OCI-LY3 (cell line): ENCODE measurements around the gene SH3YL1.

ENCODE experiments used
- H2AFZ ChIP-seq: fragments of 200-600, 300-600 bp; shearing (Covaris generic); 2 replicates; pipeline ENCODE4 v1.6.0; 2014; ENCODE audit warnings: antibody characterized with exemption, low read depth, low read length
- H3K27ac ChIP-seq: fragments of 200-600, 300-600 bp; sonication (generic); 2 replicates; pipeline ENCODE4 v1.5.1; 2014; ENCODE audit warnings: mild to moderate bottlenecking, low read length, moderate library complexity, mixed read lengths
- H3K27me3 ChIP-seq: fragments of 200-600, 300-600 bp; sonication (generic); 2 replicates; pipeline ENCODE4 v1.6.1; 2014; ENCODE audit warnings: low read depth, low read length, mixed read lengths
- H3K36me3 ChIP-seq: fragments of 200-600, 300-600 bp; sonication (generic); replicated peaks from 2 replicates; pipeline ENCODE3; 2014; ENCODE audit warnings: low read depth, low read length, mixed read lengths
- H3K4me1 ChIP-seq: fragments of 300-600, 200-600 bp; sonication (generic); 2 replicates; pipeline ENCODE4 v1.6.1; 2014; ENCODE audit warnings: low read length, mixed read lengths
- H3K4me2 ChIP-seq: fragments of 200-600, 300-600 bp; sonication (generic); 2 replicates; pipeline ENCODE4 v1.6.1; 2014; ENCODE audit warnings: low read length, mixed read lengths
- H3K4me3 ChIP-seq: fragments of 300-600, 200-600 bp; sonication (generic); 2 replicates; pipeline ENCODE4 v1.5.1; 2014; ENCODE audit warnings: antibody characterized with exemption, mild to moderate bottlenecking, low read length, moderate library complexity
- H3K79me2 ChIP-seq: fragments of 300-600, 200-600 bp; shearing (Covaris generic); 2 replicates; pipeline ENCODE4 v1.6.1; 2014; ENCODE audit warnings: mild to moderate bottlenecking, low read length, mixed read lengths
- H3K9ac ChIP-seq: fragments of 300-600, 200-600 bp; shearing (Covaris generic); 2 replicates; pipeline ENCODE4 v1.6.0; 2014; ENCODE audit warnings: mild to moderate bottlenecking, low read length, moderate library complexity
- H3K9me3 ChIP-seq: fragments of 200-600, 300-600 bp; shearing (Covaris generic); 2 replicates; pipeline ENCODE4 v1.6.1; 2014; ENCODE audit warnings: low read length, mixed read lengths; ENCODE audit not compliant: insufficient read depth
- H4K20me1 ChIP-seq: fragments of 200-600, 300-600 bp; sonication (generic); 2 replicates; pipeline ENCODE4 v1.6.1; 2016; ENCODE audit warnings: low read length, mixed read lengths; ENCODE audit not compliant: insufficient read depth
- CTCF ChIP-seq: fragments of 200-600, 300-600 bp; sonication (generic); IDR thresholded peaks from 2 replicates; pipeline ENCODE4 v1.5.1; 2014; ENCODE audit warnings: antibody characterized with exemption, low read length, low read depth
- EZH2phosphoT487 ChIP-seq: fragments of 200-600 bp; shearing (Covaris generic); IDR thresholded peaks from 2 replicates; pipeline ENCODE4 v1.6.1; 2018; ENCODE audit warnings: antibody characterized with exemption, mixed run types, low read depth

Gene SH3YL1

GRCh38 chr2:305366-305765 is 41.5 kb upstream of the SH3YL1 start:
- Histone ChIP-seq H3K27ac (no peak overlapping the region), H2AFZ (no peak overlapping the region), H3K36me3 (no peaks in the 10 kb centered on the region), H3K27me3 (no peaks in the 10 kb centered on the region), H3K4me3 (no peak overlapping the region), H3K4me2 (no peak overlapping the region), H3K4me1 (no peaks in the 10 kb centered on the region), H3K79me2 (no peaks in the 10 kb centered on the region), H3K9ac (no peak overlapping the region), H4K20me1 (no peaks in the 10 kb centered on the region), H3K9me3 (no peaks in the 10 kb centered on the region)
- no peak for TF ChIP-seq EZH2phosphoT487
- TF ChIP-seq CTCF = no peak

GRCh38 chr2:296354-296753 is 32.5 kb upstream of the SH3YL1 start:
- Histone ChIP-seq H3K4me2 (no peak overlapping the region), H3K27me3 (no peaks in the 10 kb centered on the region), H3K36me3 (peaks cover 4% of the 10 kb centered on the region), H4K20me1 (no peaks in the 10 kb centered on the region), H3K9ac (no peak overlapping the region), H2AFZ (no peak overlapping the region), H3K4me1 (no peaks in the 10 kb centered on the region), H3K9me3 (no peaks in the 10 kb centered on the region), H3K27ac (no peak overlapping the region), H3K4me3 (no peak overlapping the region), H3K79me2 (no peaks in the 10 kb centered on the region)
- no peak for TF ChIP-seq EZH2phosphoT487
- no peak for TF ChIP-seq CTCF

- no peaks in the 10 kb centered on the region for H3K27me3 ChIP-seq
These were observed 31.3 kb upstream of the SH3YL1 start for GRCh38 chr2:295090-295489.

GRCh38 chr2:290090-290722 is 26.4 kb upstream of the SH3YL1 start:
- no peak overlapping the region for H3K4me2 ChIP-seq
- no peaks in the 10 kb centered on the region for H4K20me1 ChIP-seq
- TF ChIP-seq CTCF = no peak
- no peak for TF ChIP-seq EZH2phosphoT487
- no peak overlapping the region for H2AFZ ChIP-seq
- H3K27ac ChIP-seq = no peak overlapping the region
- no peaks in the 10 kb centered on the region for H3K27me3 ChIP-seq
- peaks cover 4% of the 10 kb centered on the region for H3K36me3 ChIP-seq
- H3K9me3 ChIP-seq = no peaks in the 10 kb centered on the region
- H3K4me3 ChIP-seq = no peak overlapping the region
- H3K9ac ChIP-seq = no peak overlapping the region
- H3K4me1 ChIP-seq = no peaks in the 10 kb centered on the region
- H3K79me2 ChIP-seq = no peaks in the 10 kb centered on the region

More at GRCh38 chr2:295090-295489, 31.3 kb upstream of the SH3YL1 start:
- Histone ChIP-seq H3K4me3 (no peak overlapping the region), H3K79me2 (no peaks in the 10 kb centered on the region), H3K4me1 (no peaks in the 10 kb centered on the region), H3K9ac (no peak overlapping the region), H4K20me1 (no peaks in the 10 kb centered on the region), H3K27ac (no peak overlapping the region), H3K36me3 (peaks cover 4% of the 10 kb centered on the region), H3K9me3 (no peaks in the 10 kb centered on the region), H3K4me2 (no peak overlapping the region), H2AFZ (no peak overlapping the region)
- TF ChIP-seq CTCF (no peak), EZH2phosphoT487 (no peak)
